Fibroblast of lung (primary cell): Measurements from ENCODE around the gene NLGN1. TPM values are rescaled to one million over a fixed set of nuclear protein-coding genes. Genes with fewer than 3 reads are reported as not detected.

ENCODE experiments used
- DNase-seq, 2 donors: peaks; one replicate each; pipeline versions ENCODE4 v3.0.0 to v3.0.0-alpha.2; 2010; ENCODE audit warnings: low read depth in 2 of 2
- H2AFZ ChIP-seq: 2 replicates; pipeline ENCODE4 v1.5.1; 2012; ENCODE audit warnings: low read length, control low read depth, inconsistent platforms
- H3K27ac ChIP-seq: 2 replicates; pipeline ENCODE4 v1.5.1; 2011; ENCODE audit warnings: low read length, control low read depth; ENCODE audit not compliant: insufficient read depth
- H3K27me3 ChIP-seq: 2 replicates; pipeline ENCODE4 v1.5.1; 2011; ENCODE audit warnings: mild to moderate bottlenecking, low read length; ENCODE audit not compliant: control insufficient read depth, insufficient read depth
- H3K36me3 ChIP-seq: 2 replicates; pipeline ENCODE4 v1.5.1; 2011; ENCODE audit warnings: low read length; ENCODE audit not compliant: control insufficient read depth, insufficient read depth
- H3K4me1 ChIP-seq: 2 replicates; pipeline ENCODE4 v1.5.1; 2011; ENCODE audit warnings: low read length; ENCODE audit not compliant: control insufficient read depth, insufficient read depth; ENCODE audit errors: extremely low read depth
- H3K4me2 ChIP-seq: 2 replicates; pipeline ENCODE4 v1.5.1; 2011; ENCODE audit warnings: low read length, control low read depth; ENCODE audit not compliant: insufficient read depth; ENCODE audit errors: extremely low read depth
- H3K4me3 ChIP-seq, 4 experiments: fragments of 200-600 bp in 1 of 4; sonication (generic) in 1 of 4; replicated peaks in 1 of 4; 2 replicates each; pipeline ENCODE4 v1.5.1; 2011 to 2016; ENCODE audit warnings: low read length in 4 of 4, low read depth in 3 of 4, mild to moderate bottlenecking in 3 of 4, control low read depth in 2 of 4, inconsistent platforms in 1 of 4, mixed read lengths in 1 of 4; ENCODE audit not compliant: insufficient read depth in 1 of 4; ENCODE audit errors: control extremely low read depth in 1 of 4
- H3K79me2 ChIP-seq: 2 replicates; pipeline ENCODE4 v1.5.1; 2012; ENCODE audit warnings: mild to moderate bottlenecking, low read length, inconsistent platforms; ENCODE audit not compliant: control insufficient read depth, insufficient read depth
- H3K9ac ChIP-seq: 2 replicates; pipeline ENCODE4 v1.5.1; 2011; ENCODE audit warnings: mild to moderate bottlenecking, low read length, control low read depth; ENCODE audit not compliant: insufficient read depth
- H3K9me3 ChIP-seq: 2 replicates; pipeline ENCODE4 v1.5.1; 2012; ENCODE audit warnings: low read depth, low read length; ENCODE audit not compliant: control insufficient read depth, insufficient read depth
- H4K20me1 ChIP-seq: 2 replicates; pipeline ENCODE4 v1.5.1; 2011; ENCODE audit warnings: low read length; ENCODE audit not compliant: control insufficient read depth, insufficient read depth; ENCODE audit errors: extremely low read depth
- CTCF ChIP-seq, 2 donors: IDR thresholded peaks in 1 of 2; conservative IDR thresholded peaks in 1 of 2; 1 replicate in 1 of 2; 2 replicates in 1 of 2; pipeline ENCODE4 v1.5.1; 2011 to 2012; ENCODE audit warnings: low read length in 2 of 2, control low read depth in 1 of 2, inconsistent platforms in 1 of 2, low read depth in 1 of 2, mild to moderate bottlenecking in 1 of 2
- EZH2 ChIP-seq: IDR thresholded peaks from 2 replicates; pipeline ENCODE4 v1.5.1; 2012; ENCODE audit warnings: low read length, control low read depth, mild to moderate bottlenecking; ENCODE audit errors: missing control alignments
- polyA plus RNA-seq, 2 donors: library from polyadenylated mRNA; depleted of rRNA in 1 of 2; stranded (reverse) in 1 of 2; unstranded in 1 of 2; fragments of >200 nt; gene quantifications; 2 replicates each; pipeline ENCODE4 v1.2.1, GENCODE V29; 2011 to 2012; ENCODE audit warnings: missing spikeins in 1 of 2
- total RNA-seq: library from RNA; depleted of rRNA; stranded (reverse); fragments of >200 nt; gene quantifications from 2 replicates; pipeline ENCODE4 v1.2.1, GENCODE V29; 2014

NLGN1 gene
- total and polyA plus RNA-seq, 2 donors (not counting 1 experiment from before 2014, with no cell fraction given): 0.61 to 2.1 TPM

- Histone ChIP-seq H3K79me2 (no peaks in the 10 kb centered on the region), H3K27me3 (no peaks in the 10 kb centered on the region), H3K27ac (no peak overlapping the region), H3K36me3 (no peaks in the 10 kb centered on the region), H3K4me3 (no peak overlapping the region), H3K9ac (no peak overlapping the region), H3K9me3 (no peaks in the 10 kb centered on the region), H3K4me2 (no peak overlapping the region), H3K4me1 (no peaks in the 10 kb centered on the region), H4K20me1 (no peaks in the 10 kb centered on the region), H2AFZ (no peak overlapping the region)
- no peak for TF ChIP-seq EZH2
- TF ChIP-seq CTCF (conservative IDR thresholded peaks at IDR 0.05 in 1 of 2, IDR thresholded peaks at IDR 0.05 in 1 of 2; ENCODE audit: low read depth in 1 of 2, low read length in 2 of 2): no peak
- no peak for DNase-seq
Measured at GRCh38 chr3:173954647-173955046, 557.1 kb downstream of the NLGN1 start.

- Histone ChIP-seq H2AFZ (no peak overlapping the region), H3K27me3 (no peaks in the 10 kb centered on the region), H3K36me3 (no peaks in the 10 kb centered on the region), H3K4me2 (no peak overlapping the region), H3K4me3 (no peak overlapping the region), H3K4me1 (no peaks in the 10 kb centered on the region), H3K27ac (no peak overlapping the region), H3K9me3 (no peaks in the 10 kb centered on the region), H4K20me1 (no peaks in the 10 kb centered on the region), H3K79me2 (no peaks in the 10 kb centered on the region), H3K9ac (no peak overlapping the region)
- DNase-seq: no peak
- no peak for TF ChIP-seq EZH2
Measured at GRCh38 chr3:173957646-173958045, 560.1 kb downstream of the NLGN1 start.

GRCh38 chr3:173958805-173959204, 561.3 kb downstream of the NLGN1 start:
- Histone ChIP-seq H3K4me3 (no peak overlapping the region), H3K4me2 (no peak overlapping the region), H3K79me2 (no peaks in the 10 kb centered on the region), H2AFZ (no peak overlapping the region), H4K20me1 (no peaks in the 10 kb centered on the region), H3K9me3 (no peaks in the 10 kb centered on the region), H3K27ac (no peak overlapping the region), H3K9ac (no peak overlapping the region), H3K4me1 (no peaks in the 10 kb centered on the region), H3K36me3 (no peaks in the 10 kb centered on the region), H3K27me3 (no peaks in the 10 kb centered on the region)
- TF ChIP-seq EZH2 (no peak), CTCF (conservative IDR thresholded peaks at IDR 0.05 in 1 of 2, IDR thresholded peaks at IDR 0.05 in 1 of 2; ENCODE audit: low read depth in 1 of 2, low read length in 2 of 2) (no peak)
- DNase-seq: no peak
